ENCODE measurements around the gene CAMK2B. TPM values are rescaled to one million over a fixed set of nuclear protein-coding genes. Genes with fewer than 3 reads are reported as not detected.

The CAMK2B gene
- total and polyA plus RNA-seq, 2 of the 13 experiments (the other 11 are each of a cell fraction or from before 2014, with no cell fraction given): 0.27 to 0.48 TPM

GRCh38 chr7:44283381-44284211, 41.8 kb downstream of the CAMK2B start:
- intact Hi-C loops (cut with micrococcal nuclease; ENCODE audit: unreplicated experiment) (no loop called here), in situ Hi-C loops (cut with HindIII; ENCODE audit: extremely low pct_ligation_motif_present, low pct_unique_long_range_greater_than_20kb) (no loop called here)
- no peak overlapping the region for H3K27ac ChIP-seq (ENCODE audit: extremely low read length, insufficient read depth, low read length)
- H3K27me3 ChIP-seq (ENCODE audit: control insufficient read depth in 1 of 2, insufficient read depth in 2 of 2, low read length in 2 of 2): peaks cover 8 to 65% of the 10 kb centered on the region in 2 experiments
- ChIA-PET CTCF (ENCODE audit: low intra/inter-chr PET ratio, low total read pairs) (no interaction called here), POLR2A (no interaction called here)
- no peak overlapping the region for H2AFZ ChIP-seq (ENCODE audit: low read length)
- no peak overlapping the region for H3K9ac ChIP-seq (ENCODE audit: insufficient read depth, low read depth, low read length)
- peaks cover 3% of the 10 kb centered on the region; the same call in 1 of the 2 replicates for H4K20me1 ChIP-seq (ENCODE audit: insufficient read depth, low read length)
- no peak for TF ChIP-seq IRF1 (CRISPR knock-in tag; IDR thresholded peaks at IDR 0.05; ENCODE audit: low read depth)
- TF ChIP-seq NFRKB (IDR thresholded peaks at IDR 0.05): no peak
- no peak for TF ChIP-seq NAIF1 (CRISPR knock-in tag; IDR thresholded peaks at IDR 0.05; ENCODE audit: borderline replicate concordance)
- no peak for TF ChIP-seq ZNF557 (CRISPR knock-in tag; IDR thresholded peaks at IDR 0.05)
- TF ChIP-seq ATAD3A (CRISPR knock-in tag; IDR thresholded peaks at IDR 0.05): no peak
- no peak for TF ChIP-seq KLF12 (CRISPR knock-in tag; IDR thresholded peaks at IDR 0.05; ENCODE audit: borderline replicate concordance)
- TF ChIP-seq ZNF678 (CRISPR knock-in tag; IDR thresholded peaks at IDR 0.05): no peak
- no peak for TF ChIP-seq BHLHE40 (IDR thresholded peaks at IDR 0.05; ENCODE audit: low read length)
- TF ChIP-seq GFI1 (CRISPR knock-in tag; IDR thresholded peaks at IDR 0.05; ENCODE audit: borderline replicate concordance): no peak
- H3K79me2 ChIP-seq (ENCODE audit: insufficient read depth, low read length): no peaks in the 10 kb centered on the region
- FAIRE-seq (no peak), DNase-seq (ENCODE audit: low spot score) (no peak), ATAC-seq (no peak)
- no peak overlapping the region for H3K4me2 ChIP-seq (ENCODE audit: low read depth, low read length)
- no peak overlapping the region for H3K4me3 ChIP-seq (replicated peaks in 1 of 3; ENCODE audit: insufficient read depth in 1 of 3, low read depth in 2 of 3, low read length in 3 of 3)
- 28% methylated on average over 8 of the region's 15 CpGs for WGBS (ENCODE audit: low lambda C conversion rate)
- BruUV-seq (replicated peaks): no TSS peak
- H3K36me3 ChIP-seq (replicated peaks in 1 of 2; ENCODE audit: control insufficient read depth in 1 of 2, insufficient read depth in 2 of 2, low read length in 2 of 2): no peaks in the 10 kb centered on the region
- peaks cover 9% of the 10 kb centered on the region; the same call in 1 of the 2 replicates for H3K4me1 ChIP-seq (ENCODE audit: insufficient read depth, low read length)
- H3K9me3 ChIP-seq (ENCODE audit: low read length): no peaks in the 10 kb centered on the region
